ENCODE measurements around the gene JMJD8. TPM values are rescaled to one million over a fixed set of nuclear protein-coding genes. Genes with fewer than 3 reads are reported as not detected.

Gene JMJD8
- total RNA-seq, 2 experiments from 2014 or later: 22.0 to 23.6 TPM

- DNase-seq (no peak), ATAC-seq (ENCODE audit: poor library complexity) (no peak)
- Histone ChIP-seq H3K27me3 (ENCODE audit: control insufficient read depth in 1 of 2, insufficient read depth in 2 of 2, low read length in 2 of 2) (peaks cover 64 to 65% of the 10 kb centered on the region in 2 experiments), H3K9me3 (ENCODE audit: control insufficient read depth in 1 of 2, insufficient read depth in 1 of 2, low read length in 2 of 2) (peaks cover 0 to 43% of the 10 kb centered on the region in 2 experiments), H3K36me3 (ENCODE audit: insufficient read depth, low read length) (no peaks in the 10 kb centered on the region), H3K27ac (ENCODE audit: low read depth in 1 of 2, low read length in 2 of 2) (no peak overlapping the region), H3K4me3 (ENCODE audit: low read length) (no peak overlapping the region), H3K4me1 (ENCODE audit: insufficient read depth, low read length) (peaks cover 29% of the 10 kb centered on the region)
- Mint-ChIP-seq H3K9me3 (no peaks in the 10 kb centered on the region), H3K36me3 (ENCODE audit: low read depth) (no peaks in the 10 kb centered on the region), H3K4me3 (no peak overlapping the region), H3K4me1 (ENCODE audit: low read depth) (peaks cover 4% of the 10 kb centered on the region), H3K27me3 (peaks cover 54% of the 10 kb centered on the region), H3K27ac (no peak overlapping the region)
- TF ChIP-seq CTCF (IDR thresholded peaks at IDR 0.05): no peak
- ChIA-PET POLR2A (interaction anchor here (0.8 kb wide), 1 partner anchor 12 kb away, joined by 3 read pairs; the partner anchor contains the start of gene ANTKMT), CTCF (no interaction called here)
- intact Hi-C loops (cut with DNase I, micrococcal nuclease): no loop called here
Observed at GRCh38 chr16:708959-709358, 24.8 kb upstream of the JMJD8 start.

DNA sequence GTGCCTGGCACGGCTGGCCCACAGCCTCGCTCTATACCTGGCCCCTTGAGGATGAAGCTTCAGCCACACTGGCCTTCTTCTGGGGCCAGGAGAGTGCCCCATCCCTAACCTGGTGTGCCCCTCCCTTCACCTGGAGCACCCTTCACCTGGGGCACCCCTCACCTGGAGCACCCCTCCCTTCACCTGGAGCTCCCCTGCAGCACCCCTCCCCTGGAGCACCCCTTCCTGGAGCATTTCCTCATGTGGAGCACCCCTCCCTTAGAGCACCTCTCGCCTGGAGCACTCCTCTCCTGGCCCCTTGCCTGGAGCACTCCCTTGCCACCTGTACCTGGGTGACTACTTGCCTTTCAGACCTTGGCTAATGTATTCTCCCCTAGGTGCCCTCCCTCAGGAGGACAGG, 23.9 kb upstream of the JMJD8 start:
- TF ChIP-seq CTCF (IDR thresholded peaks at IDR 0.05): no peak
- Histone ChIP-seq H3K4me1 (ENCODE audit: insufficient read depth, low read length) (peaks cover 29% of the 10 kb centered on the region), H3K27ac (ENCODE audit: low read depth in 1 of 2, low read length in 2 of 2) (no peak overlapping the region), H3K27me3 (ENCODE audit: control insufficient read depth in 1 of 2, insufficient read depth in 2 of 2, low read length in 2 of 2) (peaks cover 71 to 73% of the 10 kb centered on the region in 2 experiments), H3K36me3 (ENCODE audit: insufficient read depth, low read length) (no peaks in the 10 kb centered on the region), H3K9me3 (ENCODE audit: control insufficient read depth in 1 of 2, insufficient read depth in 1 of 2, low read length in 2 of 2) (peaks cover 0 to 53% of the 10 kb centered on the region in 2 experiments), H3K4me3 (ENCODE audit: low read length) (no peak overlapping the region)
- H3K27me3 Mint-ChIP-seq: peaks cover 53% of the 10 kb centered on the region
- intact Hi-C loops (cut with DNase I, micrococcal nuclease): no loop called here
- H3K4me3 Mint-ChIP-seq: no peak overlapping the region
- POLR2A ChIA-PET: no interaction called here
- no peak overlapping the region for H3K27ac Mint-ChIP-seq
- H3K36me3 Mint-ChIP-seq (ENCODE audit: low read depth): no peaks in the 10 kb centered on the region
- peaks cover 4% of the 10 kb centered on the region for H3K4me1 Mint-ChIP-seq (ENCODE audit: low read depth)
- H3K9me3 Mint-ChIP-seq: no peaks in the 10 kb centered on the region
- ATAC-seq (ENCODE audit: poor library complexity) (no peak), DNase-seq (no peak)
- CTCF ChIA-PET: no interaction called here

DNA sequence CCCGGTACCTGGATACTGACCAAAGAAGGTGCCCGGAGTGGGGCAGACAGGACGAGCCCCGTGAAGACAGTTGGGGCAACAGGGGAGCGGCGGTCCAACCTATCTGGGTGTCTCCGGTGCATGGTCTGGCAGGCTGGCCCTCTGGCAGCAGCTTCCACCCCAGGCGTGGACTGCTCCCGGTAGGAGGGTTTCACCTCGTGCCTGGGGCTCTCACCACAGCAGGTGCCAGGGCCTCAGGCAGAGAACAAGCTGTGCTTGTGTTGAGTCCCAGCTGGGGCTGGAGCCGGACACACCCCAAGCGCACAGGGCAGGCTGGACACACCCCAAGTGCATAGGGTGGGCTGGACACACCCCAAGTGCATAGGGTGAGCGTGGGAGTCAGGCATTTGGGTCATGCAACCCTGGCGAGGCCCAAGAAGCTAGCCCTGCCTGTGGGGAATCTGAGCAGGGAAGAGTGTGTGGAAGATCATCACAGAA, 23.0 kb upstream of the JMJD8 start:
- Histone ChIP-seq H3K4me3 (ENCODE audit: low read length) (no peak overlapping the region), H3K4me1 (ENCODE audit: insufficient read depth, low read length) (peaks cover 33% of the 10 kb centered on the region), H3K27ac (ENCODE audit: low read depth in 1 of 2, low read length in 2 of 2) (no peak overlapping the region), H3K9me3 (ENCODE audit: control insufficient read depth in 1 of 2, insufficient read depth in 1 of 2, low read length in 2 of 2) (peaks cover 0 to 60% of the 10 kb centered on the region in 2 experiments), H3K27me3 (ENCODE audit: control insufficient read depth in 1 of 2, insufficient read depth in 2 of 2, low read length in 2 of 2) (peaks cover 80 to 83% of the 10 kb centered on the region in 2 experiments), H3K36me3 (ENCODE audit: insufficient read depth, low read length) (no peaks in the 10 kb centered on the region)
- TF ChIP-seq CTCF (IDR thresholded peaks at IDR 0.05): no peak
- H3K4me3 Mint-ChIP-seq: no peak overlapping the region
- no peaks in the 10 kb centered on the region for H3K9me3 Mint-ChIP-seq
- peaks cover 57% of the 10 kb centered on the region for H3K27me3 Mint-ChIP-seq
- no peak for DNase-seq
- ChIA-PET POLR2A (interaction anchor here (1.4 kb wide), 1 partner anchor 11 kb away, joined by 11 read pairs; no protein-coding TSS in a partner anchor), CTCF (no interaction called here)
- H3K4me1 Mint-ChIP-seq (ENCODE audit: low read depth): no peaks in the 10 kb centered on the region
- H3K36me3 Mint-ChIP-seq (ENCODE audit: low read depth): no peaks in the 10 kb centered on the region
- intact Hi-C loops (cut with DNase I, micrococcal nuclease): no loop called here
- ATAC-seq (ENCODE audit: poor library complexity): no peak
- no peak overlapping the region for H3K27ac Mint-ChIP-seq

All from CD4-positive, alpha-beta T cell (primary cell).